Karpas-422 (cell line): ENCODE data around the gene ALDH8A1. TPM values are rescaled to one million over a fixed set of nuclear protein-coding genes. Genes with fewer than 3 reads are reported as not detected.

ENCODE experiments used
- DNase-seq: peaks from one replicate; pipeline ENCODE4 v3.0.0-alpha.2; 2015
- H2AFZ ChIP-seq: fragments of 200-600 bp; sonication (generic); 2 replicates; pipeline ENCODE4 v1.6.1; 2014; ENCODE audit warnings: antibody characterized with exemption, low read length, mixed read lengths
- H3K27ac ChIP-seq: fragments of 200-600 bp; sonication (generic); 2 replicates; pipeline ENCODE4 v1.5.1; 2014; ENCODE audit warnings: mild to moderate bottlenecking, low read length, moderate library complexity
- H3K27me3 ChIP-seq: fragments of 200-600 bp; sonication (generic); 2 replicates; pipeline ENCODE4 v1.6.1; 2014; ENCODE audit warnings: low read length, mixed read lengths
- H3K36me3 ChIP-seq: fragments of 200-600 bp; sonication (generic); 2 replicates; pipeline ENCODE4 v1.6.1; 2014; ENCODE audit warnings: low read length, mixed read lengths; ENCODE audit not compliant: insufficient read depth
- H3K4me1 ChIP-seq: fragments of 200-600 bp; sonication (generic); 2 replicates; pipeline ENCODE4 v1.6.1; 2014; ENCODE audit warnings: mild to moderate bottlenecking, low read length, mixed read lengths
- H3K4me2 ChIP-seq: fragments of 200-600 bp; sonication (generic); 2 replicates; pipeline ENCODE4 v1.6.1; 2014; ENCODE audit warnings: low read length, low read depth, mild to moderate bottlenecking; ENCODE audit not compliant: poor library complexity, severe bottlenecking
- H3K4me3 ChIP-seq: fragments of 200-600 bp; sonication (generic); 2 replicates; pipeline ENCODE4 v1.5.1; 2014; ENCODE audit warnings: mild to moderate bottlenecking, antibody characterized with exemption, low read length, mixed read lengths
- H3K79me2 ChIP-seq: fragments of 200-600 bp; sonication (generic); 2 replicates; pipeline ENCODE4 v1.6.1; 2014; ENCODE audit warnings: mild to moderate bottlenecking, low read length, mixed read lengths
- H3K9ac ChIP-seq: fragments of 200-600 bp; sonication (generic); 2 replicates; pipeline ENCODE4 v1.6.0; 2014; ENCODE audit warnings: low read length
- H3K9me2 ChIP-seq: fragments of 200-600 bp; sonication (generic), shearing (Covaris generic); replicated peaks from 2 replicates; pipeline ENCODE4 v1.6.0; 2014; ENCODE audit warnings: mild to moderate bottlenecking, low read length, moderate library complexity; ENCODE audit not compliant: insufficient read depth
- H3K9me3 ChIP-seq: fragments of 300-700, 200-600 bp; sonication (generic); 2 replicates; pipeline ENCODE4 v1.6.1; 2014; ENCODE audit warnings: low read length, mixed read lengths
- H4K20me1 ChIP-seq: fragments of 200-600 bp; sonication (generic); 2 replicates; pipeline ENCODE4 v1.6.1; 2014; ENCODE audit warnings: mild to moderate bottlenecking, antibody characterized with exemption, low read length, low read depth; ENCODE audit not compliant: insufficient read depth
- total RNA-seq: library from RNA; depleted of rRNA; stranded (reverse); fragments of >200 nt; shearing (Covaris generic); gene quantifications from 2 replicates; pipeline ENCODE4 v1.2.3, GENCODE V29; 2014; ENCODE audit warnings: low replicate concordance

Gene ALDH8A1
- total RNA-seq, 1 experiment from 2014 or later: not detected

DNA sequence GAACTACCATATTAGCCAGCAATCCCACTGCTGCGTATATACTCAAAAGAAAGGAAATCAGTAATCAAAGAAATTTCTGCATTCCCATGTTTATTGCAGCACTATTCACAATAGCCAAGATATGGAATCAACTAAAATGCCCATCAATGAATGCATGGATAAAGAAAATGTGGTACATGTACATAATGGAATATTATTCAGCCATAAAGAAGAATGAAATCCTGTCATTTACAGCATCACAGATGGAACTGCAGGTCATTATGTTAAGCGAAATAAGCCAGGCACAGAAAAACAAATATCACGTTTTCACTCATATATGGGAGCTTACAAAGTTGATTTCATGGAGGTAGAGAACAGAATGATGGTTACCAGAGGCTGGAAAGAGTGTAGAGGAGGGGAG is 65.1 kb downstream of the ALDH8A1 start:
- no peak overlapping the region for H3K27ac ChIP-seq
- H3K4me2 ChIP-seq: no peak overlapping the region
- H3K4me3 ChIP-seq: no peak overlapping the region
- H3K9me2 ChIP-seq: no peaks in the 10 kb centered on the region
- no peak for DNase-seq
- H3K9me3 ChIP-seq: no peaks in the 10 kb centered on the region
- H4K20me1 ChIP-seq: no peaks in the 10 kb centered on the region
- H2AFZ ChIP-seq: no peak overlapping the region
- no peaks in the 10 kb centered on the region for H3K79me2 ChIP-seq
- H3K9ac ChIP-seq: no peak overlapping the region
- H3K4me1 ChIP-seq: no peaks in the 10 kb centered on the region
- no peaks in the 10 kb centered on the region for H3K27me3 ChIP-seq
- H3K36me3 ChIP-seq: no peaks in the 10 kb centered on the region

DNA sequence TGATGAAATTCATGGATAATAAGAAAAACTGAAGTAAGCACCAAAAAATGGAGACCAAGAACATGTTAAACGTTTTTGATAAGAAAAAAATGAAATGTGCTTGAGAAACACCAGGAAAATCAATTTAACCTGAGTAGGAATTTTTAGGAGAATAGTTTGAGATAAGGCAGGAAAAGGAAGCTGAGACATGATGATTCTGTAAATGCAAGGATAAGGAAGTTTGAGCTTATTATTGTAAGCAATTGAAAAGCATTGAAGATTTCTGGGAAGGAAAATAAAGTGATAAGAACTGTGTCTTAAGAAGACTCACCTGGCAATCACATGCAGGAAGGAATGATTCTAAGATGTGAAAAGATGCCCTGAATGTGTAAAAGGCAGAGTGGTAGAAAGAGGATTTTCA is 66.6 kb downstream of the ALDH8A1 start:
- Histone ChIP-seq H3K4me1 (no peaks in the 10 kb centered on the region), H3K27ac (no peak overlapping the region), H3K9me3 (no peaks in the 10 kb centered on the region), H3K27me3 (no peaks in the 10 kb centered on the region), H3K9me2 (no peaks in the 10 kb centered on the region), H3K4me3 (no peak overlapping the region), H3K36me3 (no peaks in the 10 kb centered on the region), H3K9ac (no peak overlapping the region), H2AFZ (no peak overlapping the region), H3K79me2 (no peaks in the 10 kb centered on the region), H3K4me2 (no peak overlapping the region), H4K20me1 (no peaks in the 10 kb centered on the region)
- DNase-seq: no peak

DNA sequence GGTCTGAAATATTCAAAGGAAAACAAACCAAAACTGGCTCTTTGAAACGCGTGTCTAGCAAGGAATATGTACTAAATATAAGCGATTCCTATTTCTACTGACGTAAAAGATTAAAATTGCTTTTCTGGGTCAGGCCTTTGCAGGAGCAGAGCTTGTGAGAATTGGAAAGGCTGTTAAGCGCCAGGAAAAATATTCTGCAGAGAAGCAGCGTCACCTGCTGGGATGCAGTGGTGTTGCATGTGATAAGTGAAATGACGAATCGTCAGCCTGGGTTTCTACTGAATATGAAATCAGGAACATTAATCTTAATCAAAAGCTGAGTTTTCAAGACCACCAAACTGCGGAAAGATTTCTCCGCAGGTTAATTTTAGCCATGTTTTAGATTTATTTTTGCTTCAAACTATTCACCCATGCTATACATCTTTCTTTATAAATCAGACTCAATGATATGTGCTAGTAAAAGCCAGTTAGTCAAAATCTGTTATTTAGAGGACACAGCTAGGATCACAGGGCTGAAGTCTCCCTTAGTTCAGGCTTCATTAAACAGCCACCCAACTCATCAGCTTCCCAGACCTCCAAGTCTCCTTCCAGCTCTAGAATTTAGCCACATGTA is 67.4 kb downstream of the ALDH8A1 start:
- Histone ChIP-seq H3K9me3 (no peaks in the 10 kb centered on the region), H3K9me2 (no peaks in the 10 kb centered on the region), H2AFZ (no peak overlapping the region), H3K79me2 (no peaks in the 10 kb centered on the region), H3K4me1 (no peaks in the 10 kb centered on the region), H3K27ac (no peak overlapping the region), H3K4me2 (no peak overlapping the region), H3K36me3 (no peaks in the 10 kb centered on the region), H3K9ac (no peak overlapping the region), H3K4me3 (no peak overlapping the region), H4K20me1 (no peaks in the 10 kb centered on the region), H3K27me3 (no peaks in the 10 kb centered on the region)
- DNase-seq: peak; percentile 81

DNA sequence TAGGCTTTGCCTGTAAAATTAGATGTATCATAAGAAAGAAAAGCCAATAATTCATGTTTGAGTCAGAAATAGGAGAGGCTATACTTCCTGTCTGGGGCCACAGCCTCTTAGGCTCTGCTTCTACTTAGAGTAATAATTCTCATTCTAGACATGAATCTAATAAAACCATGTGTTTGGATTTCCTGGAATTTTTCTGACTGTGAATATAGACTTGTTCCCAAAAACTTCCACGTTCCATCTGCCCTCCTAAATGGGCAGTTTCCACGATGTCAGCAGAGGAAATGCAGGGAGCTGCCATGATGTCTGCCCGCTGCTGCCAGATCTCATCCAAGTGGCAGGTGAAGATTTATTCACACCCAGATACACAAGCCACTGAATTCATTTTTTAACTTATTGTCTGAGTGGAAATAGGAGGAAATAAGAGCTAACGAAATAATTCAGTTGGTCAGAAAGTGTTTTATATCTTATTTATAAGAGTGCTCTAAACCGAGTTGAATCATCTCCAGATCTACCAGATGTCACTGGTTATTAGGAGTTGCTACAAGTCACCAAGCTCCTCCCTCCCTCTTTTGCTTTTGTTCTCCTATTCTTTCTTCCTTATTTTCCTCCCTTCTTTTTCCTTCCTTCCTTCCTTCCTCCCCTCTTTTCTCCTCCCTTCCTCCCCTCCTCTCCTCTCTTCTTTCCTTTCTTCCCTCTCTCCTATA is 69.3 kb downstream of the ALDH8A1 start:
- Histone ChIP-seq H3K9ac (no peak overlapping the region), H3K79me2 (no peaks in the 10 kb centered on the region), H3K27me3 (no peaks in the 10 kb centered on the region), H3K9me2 (no peaks in the 10 kb centered on the region), H3K4me1 (no peaks in the 10 kb centered on the region), H3K4me2 (no peak overlapping the region), H2AFZ (no peak overlapping the region), H3K9me3 (no peaks in the 10 kb centered on the region), H4K20me1 (no peaks in the 10 kb centered on the region), H3K27ac (no peak overlapping the region), H3K36me3 (no peaks in the 10 kb centered on the region), H3K4me3 (no peak overlapping the region)
- DNase-seq: no peak

DNA sequence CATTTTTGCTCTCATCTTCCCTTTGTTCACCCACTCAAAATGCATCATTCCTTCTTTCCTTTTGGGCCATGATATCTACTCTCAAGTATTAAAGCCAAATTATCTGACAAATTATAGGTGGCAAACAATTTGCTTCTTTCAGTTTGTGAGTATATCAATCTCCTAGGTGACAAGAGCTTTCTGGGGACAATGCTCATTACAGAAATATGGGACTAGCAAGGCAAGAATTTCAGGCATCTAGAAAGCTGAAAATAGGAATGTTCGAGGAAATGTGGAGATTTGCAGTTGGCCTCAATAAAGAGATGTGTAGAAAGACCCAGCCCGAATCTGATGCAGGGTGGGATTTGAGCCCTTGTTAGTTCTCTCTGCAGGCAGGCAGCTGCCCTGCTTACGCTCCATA is 71.8 kb downstream of the ALDH8A1 start:
- Histone ChIP-seq H3K27ac (no peak overlapping the region), H3K4me3 (no peak overlapping the region), H3K4me2 (no peak overlapping the region), H3K79me2 (no peaks in the 10 kb centered on the region), H3K9me3 (no peaks in the 10 kb centered on the region; the same call in 1 of the 2 replicates), H3K4me1 (peaks cover 4% of the 10 kb centered on the region; the same call in 1 of the 2 replicates), H2AFZ (no peak overlapping the region), H3K27me3 (no peaks in the 10 kb centered on the region), H3K9me2 (no peaks in the 10 kb centered on the region), H4K20me1 (no peaks in the 10 kb centered on the region), H3K36me3 (no peaks in the 10 kb centered on the region), H3K9ac (no peak overlapping the region)
- DNase-seq: no peak

DNA sequence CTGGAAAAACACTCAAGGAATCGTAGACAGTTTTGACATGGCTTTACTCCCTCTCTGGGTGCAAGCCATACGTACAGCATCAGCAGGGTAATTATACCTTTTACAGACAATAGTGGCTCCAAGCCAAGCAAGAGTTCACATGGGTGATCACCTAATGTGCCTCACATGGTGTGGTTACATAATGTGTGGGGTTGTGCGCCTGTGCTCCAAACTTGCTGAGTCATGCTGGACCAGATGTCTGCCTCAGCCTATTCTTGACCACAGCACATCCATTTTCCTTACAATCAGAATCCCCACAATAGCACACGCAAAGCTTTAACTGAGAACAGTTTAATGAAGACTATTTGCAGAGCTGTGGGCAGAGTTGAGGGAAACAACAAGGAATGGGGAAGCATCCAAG is 74.5 kb downstream of the ALDH8A1 start:
- Histone ChIP-seq H2AFZ (no peak overlapping the region), H3K4me3 (no peak overlapping the region), H3K9me3 (no peaks in the 10 kb centered on the region; the same call in 1 of the 2 replicates), H3K4me2 (no peak overlapping the region), H3K9me2 (no peaks in the 10 kb centered on the region), H4K20me1 (no peaks in the 10 kb centered on the region), H3K27me3 (no peaks in the 10 kb centered on the region), H3K9ac (no peak overlapping the region), H3K79me2 (no peaks in the 10 kb centered on the region), H3K27ac (no peak overlapping the region), H3K36me3 (no peaks in the 10 kb centered on the region), H3K4me1 (peaks cover 7% of the 10 kb centered on the region)
- DNase-seq: no peak

DNA sequence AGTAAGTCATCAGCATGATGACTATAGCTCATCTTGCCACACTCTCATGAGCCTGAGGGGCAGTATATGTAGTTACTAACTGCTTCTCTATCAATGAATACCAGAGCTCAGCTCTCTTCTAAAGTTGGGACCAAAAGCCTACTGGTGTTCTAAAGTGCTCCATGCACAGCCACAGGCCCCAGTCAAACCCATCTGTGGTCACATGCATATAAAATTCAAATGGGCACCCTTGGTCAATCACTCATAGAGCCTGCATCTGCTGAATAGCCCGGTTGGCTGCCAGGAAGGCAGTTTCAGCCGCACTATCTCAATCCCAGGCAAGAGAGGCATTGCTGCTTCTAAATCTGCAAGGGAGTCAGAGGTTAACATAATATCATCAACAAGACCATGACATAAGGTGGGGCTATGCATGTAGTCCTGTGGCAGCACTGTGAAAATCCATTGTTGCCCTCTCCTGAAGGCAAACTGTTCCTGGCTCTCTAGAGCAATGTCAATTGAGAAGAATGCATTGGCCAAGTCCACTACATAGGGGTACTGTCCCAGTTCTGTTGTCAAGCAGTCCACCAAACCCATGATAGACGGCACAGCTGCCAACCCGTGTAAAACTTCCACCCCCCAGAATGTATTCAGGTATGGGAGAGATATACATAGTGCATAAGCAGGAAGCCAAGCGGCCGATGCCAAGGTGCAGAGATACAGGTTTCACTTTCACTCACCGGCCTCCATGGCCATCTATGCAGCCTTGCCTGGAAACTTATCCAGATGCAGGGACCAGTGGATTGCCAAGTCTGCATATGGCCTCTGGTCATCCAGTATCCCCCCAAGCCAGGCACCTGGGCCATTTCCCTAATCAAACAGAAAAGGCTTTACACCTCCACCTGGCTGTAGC is 76.2 kb downstream of the ALDH8A1 start:
- Histone ChIP-seq H2AFZ (no peak overlapping the region), H3K36me3 (no peaks in the 10 kb centered on the region), H3K9ac (no peak overlapping the region)

More for the DNA sequence above, 76.2 kb downstream of the ALDH8A1 start:
- DNase-seq: no peak
- Histone ChIP-seq H3K27ac (no peak overlapping the region), H3K4me1 (peaks cover 7% of the 10 kb centered on the region), H3K4me3 (no peak overlapping the region; the same call in 1 of the 2 replicates), H3K27me3 (no peaks in the 10 kb centered on the region), H3K9me2 (no peaks in the 10 kb centered on the region), H4K20me1 (no peaks in the 10 kb centered on the region), H3K79me2 (no peaks in the 10 kb centered on the region), H3K4me2 (peak overlapping the region; percentile 26), H3K9me3 (no peaks in the 10 kb centered on the region; the same call in 1 of the 2 replicates)
